NB4 (cell line): Measurements from ENCODE around the gene ZIC4.

Experiments
- DNase-seq: peaks from one replicate; pipeline ENCODE4 v3.0.0; 2010; ENCODE audit warnings: low read depth
- H3K4me3 ChIP-seq: one replicate; pipeline ENCODE4 v1.5.1; 2011; ENCODE audit warnings: mild to moderate bottlenecking, low read depth, low read length, moderate library complexity
- CTCF ChIP-seq: IDR thresholded peaks from one replicate; pipeline ENCODE4 v1.5.1; 2012; ENCODE audit warnings: low read depth, low read length
- MAX ChIP-seq: IDR thresholded peaks from 2 replicates; pipeline ENCODE4 v1.6.1; 2011; ENCODE audit warnings: low read depth, low read length
- MYC ChIP-seq: IDR thresholded peaks from 2 replicates; pipeline ENCODE4 v1.6.1; 2011; ENCODE audit warnings: low read depth, low read length
- POLR2A ChIP-seq: IDR thresholded peaks from 2 replicates; pipeline ENCODE4 v1.6.1; 2011; ENCODE audit warnings: mild to moderate bottlenecking; ENCODE audit not compliant: insufficient read length; ENCODE audit errors: extremely low read depth

ZIC4 gene

DNA sequence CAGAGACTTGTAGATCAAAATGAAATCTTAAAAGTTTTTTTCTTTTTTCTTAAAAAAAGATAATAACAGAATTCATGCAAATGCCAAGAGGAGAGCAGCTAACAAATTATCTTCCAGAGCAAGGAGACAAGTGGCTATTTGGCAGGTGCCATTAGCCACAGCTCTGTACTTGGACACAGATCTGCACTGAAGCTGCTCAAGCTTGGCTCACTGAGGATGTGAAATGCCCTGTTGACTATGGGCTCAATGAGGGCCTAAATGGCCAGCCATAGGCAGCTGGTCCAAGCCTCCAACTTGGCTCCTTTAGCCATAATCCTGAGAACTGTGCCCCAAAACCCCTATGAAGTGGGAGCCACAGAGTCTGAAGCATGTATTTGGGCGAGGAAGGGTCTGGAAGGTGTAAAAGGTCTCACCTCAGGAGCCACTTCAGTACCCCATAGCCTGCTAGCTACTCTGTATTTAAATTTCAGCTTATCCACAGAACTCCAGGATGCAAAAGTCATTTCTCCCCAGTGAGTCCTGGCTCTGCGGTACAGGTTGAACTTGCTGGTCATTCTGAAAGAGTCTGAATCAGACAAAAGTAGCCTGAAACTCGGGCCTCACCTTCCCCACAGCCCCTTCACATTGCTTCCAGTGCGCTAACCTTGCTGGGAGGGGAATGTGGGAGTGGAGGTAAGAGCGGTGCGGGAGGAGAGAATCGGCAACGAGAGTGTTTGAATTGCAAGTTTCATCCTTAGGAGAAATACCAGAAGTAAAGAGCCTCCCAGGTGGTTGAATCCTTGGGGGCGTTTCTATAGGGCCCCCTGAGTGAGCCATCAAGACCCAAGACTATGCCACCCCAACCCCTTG, 48.0 kb downstream of the ZIC4 start:
- H3K4me3 ChIP-seq: no peak overlapping the region
- DNase-seq: no peak
- TF ChIP-seq CTCF: no peak
- no peak for TF ChIP-seq MYC
- no peak for TF ChIP-seq MAX
- TF ChIP-seq POLR2A: no peak

- H3K4me3 ChIP-seq: no peak overlapping the region
- DNase-seq: no peak
- TF ChIP-seq MYC (no peak), MAX (no peak), CTCF (no peak), POLR2A (no peak)
These were observed 49.1 kb downstream of the ZIC4 start for GRCh38 chr3:147356909-147357900.

DNA sequence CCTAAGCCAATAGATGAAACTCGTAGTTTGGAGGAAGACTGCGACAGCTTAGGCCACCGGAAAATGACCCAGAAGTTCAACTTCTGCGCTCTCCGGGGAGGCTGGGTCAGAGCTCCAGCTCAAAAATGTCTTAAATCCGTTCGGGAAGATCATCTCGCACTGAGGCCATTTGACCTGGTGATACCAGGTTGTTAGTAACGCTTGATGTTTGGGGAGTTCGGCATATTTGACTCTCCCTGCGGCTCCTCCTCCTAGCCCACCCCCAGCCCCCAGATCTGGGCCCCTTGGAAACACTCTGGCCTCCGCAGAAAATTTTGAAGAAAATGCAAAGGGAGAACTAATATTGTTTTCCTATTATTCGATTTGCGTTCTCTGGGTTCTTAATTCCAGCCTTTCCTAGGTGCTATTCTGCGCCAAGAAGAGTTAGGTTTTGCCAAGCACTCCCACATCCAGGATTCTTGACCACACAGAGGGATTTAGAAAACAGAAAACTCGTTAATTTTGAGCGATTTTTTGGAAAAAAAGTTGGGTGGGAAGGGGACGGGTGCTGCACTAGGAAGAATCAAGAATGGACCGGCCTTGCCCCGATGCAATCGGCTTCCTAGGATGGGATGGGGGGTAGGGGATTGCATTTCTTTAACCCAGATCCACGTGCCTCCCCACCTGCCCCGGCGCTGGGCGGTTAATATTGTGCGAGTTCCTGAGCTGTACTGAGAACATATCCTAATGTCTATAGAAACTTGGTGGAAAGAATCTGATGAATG, 50.0 kb downstream of the ZIC4 start:
- H3K4me3 ChIP-seq: no peak overlapping the region
- DNase-seq: no peak
- TF ChIP-seq MAX: no peak
- TF ChIP-seq MYC: no peak
- TF ChIP-seq CTCF: no peak
- TF ChIP-seq POLR2A: no peak

GRCh38 chr3:147355753-147356090, 50.6 kb downstream of the ZIC4 start:
- H3K4me3 ChIP-seq: no peak overlapping the region
- TF ChIP-seq MYC (no peak), CTCF (no peak), POLR2A (no peak), MAX (no peak)
- no peak for DNase-seq

- no peak for TF ChIP-seq MYC
- H3K4me3 ChIP-seq: no peak overlapping the region
- DNase-seq: no peak
These were observed 51.1 kb downstream of the ZIC4 start for GRCh38 chr3:147355084-147355752.

GRCh38 chr3:147354623-147355022, 51.7 kb downstream of the ZIC4 start:
- TF ChIP-seq POLR2A (no peak), MAX (no peak), CTCF (no peak), MYC (no peak)
- H3K4me3 ChIP-seq: no peak overlapping the region
- DNase-seq: no peak
